CD4-positive, alpha-beta T cell treated with Interferon gamma for 1 hour (primary cell): ENCODE measurements around the gene TMEM116.
"Not testable (repeated sequence)": the region's sequence is repeated elsewhere in the genome, so short reads cannot be mapped to it uniquely, and the experiment has no call there.

ENCODE experiments used
- DNase-seq: peaks from one replicate; pipeline ENCODE4 v3.0.0-alpha.2; 2020

Gene TMEM116

GRCh38 chr12:112012775-112013600 is at the start of gene TMEM116, which contains the start of gene ERP29:
Gene TMEM116 (minus strand): TSS chr12:112013165. CDS start chr12:112005270, 7,895 bp downstream.
Gene ERP29 (plus strand): TSS chr12:112013426. CDS start chr12:112013466, 40 bp downstream.
- peak; percentile 99 for DNase-seq

- DNase-seq = no peak
Observed at GRCh38 chr12:112061137-112061536, 48.2 kb upstream of the TMEM116 start.

GRCh38 chr12:112049351-112049750 is 36.4 kb upstream of the TMEM116 start:
- DNase-seq = no peak

- no peak for DNase-seq
Observed at GRCh38 chr12:112046003-112046402, 33.0 kb upstream of the TMEM116 start.

GRCh38 chr12:112036614-112037013 is 23.6 kb upstream of the TMEM116 start:
- not testable (repeated sequence) for DNase-seq

GRCh38 chr12:112035219-112035785 is 22.3 kb upstream of the TMEM116 start:
- DNase-seq = no peak

GRCh38 chr12:112032292-112032691 is 19.3 kb upstream of the TMEM116 start:
- no peak for DNase-seq

- DNase-seq = no peak
Observed at GRCh38 chr12:112031472-112031871, 18.5 kb upstream of the TMEM116 start.

GRCh38 chr12:112029301-112029700 is 16.3 kb upstream of the TMEM116 start:
- no peak for DNase-seq

- DNase-seq = no peak
Observed at GRCh38 chr12:112025808-112026375, 12.9 kb upstream of the TMEM116 start.

- DNase-seq = no peak
Observed at GRCh38 chr12:112023759-112024396, 10.9 kb upstream of the TMEM116 start.

GRCh38 chr12:112022241-112023016 is 9.5 kb upstream of the TMEM116 start:
- no peak for DNase-seq

GRCh38 chr12:112020947-112021457 is 8.0 kb upstream of the TMEM116 start:
- DNase-seq = no peak

- DNase-seq = no peak
Observed at GRCh38 chr12:112018571-112019237, 5.7 kb upstream of the TMEM116 start.

- DNase-seq = no peak
Observed at GRCh38 chr12:112017041-112017440, 4.1 kb upstream of the TMEM116 start.

- no peak for DNase-seq
Observed at GRCh38 chr12:112015938-112016337, 3.0 kb upstream of the TMEM116 start.

- DNase-seq = peak; percentile 70
Observed at GRCh38 chr12:112013601-112014402, 837 bp upstream of the TMEM116 start.

- no peak for DNase-seq
Observed at GRCh38 chr12:112011685-112012084, 1.3 kb downstream of the TMEM116 start.

- DNase-seq = no peak
Observed at GRCh38 chr12:112010415-112011344, 2.3 kb downstream of the TMEM116 start.

GRCh38 chr12:112009596-112009995 is 3.4 kb downstream of the TMEM116 start:
- DNase-seq = not testable (repeated sequence)
